CD1c-positive myeloid dendritic cell (primary cell): ENCODE data around the gene SSC5D.
"Not testable (repeated sequence)": the region's sequence is repeated elsewhere in the genome, so short reads cannot be mapped to it uniquely, and the experiment has no call there.

ENCODE experiments used
- DNase-seq: peaks from one replicate; pipeline ENCODE4 v3.0.0-alpha.2; 2016; ENCODE audit errors: extremely low spot score

SSC5D gene

DNA sequence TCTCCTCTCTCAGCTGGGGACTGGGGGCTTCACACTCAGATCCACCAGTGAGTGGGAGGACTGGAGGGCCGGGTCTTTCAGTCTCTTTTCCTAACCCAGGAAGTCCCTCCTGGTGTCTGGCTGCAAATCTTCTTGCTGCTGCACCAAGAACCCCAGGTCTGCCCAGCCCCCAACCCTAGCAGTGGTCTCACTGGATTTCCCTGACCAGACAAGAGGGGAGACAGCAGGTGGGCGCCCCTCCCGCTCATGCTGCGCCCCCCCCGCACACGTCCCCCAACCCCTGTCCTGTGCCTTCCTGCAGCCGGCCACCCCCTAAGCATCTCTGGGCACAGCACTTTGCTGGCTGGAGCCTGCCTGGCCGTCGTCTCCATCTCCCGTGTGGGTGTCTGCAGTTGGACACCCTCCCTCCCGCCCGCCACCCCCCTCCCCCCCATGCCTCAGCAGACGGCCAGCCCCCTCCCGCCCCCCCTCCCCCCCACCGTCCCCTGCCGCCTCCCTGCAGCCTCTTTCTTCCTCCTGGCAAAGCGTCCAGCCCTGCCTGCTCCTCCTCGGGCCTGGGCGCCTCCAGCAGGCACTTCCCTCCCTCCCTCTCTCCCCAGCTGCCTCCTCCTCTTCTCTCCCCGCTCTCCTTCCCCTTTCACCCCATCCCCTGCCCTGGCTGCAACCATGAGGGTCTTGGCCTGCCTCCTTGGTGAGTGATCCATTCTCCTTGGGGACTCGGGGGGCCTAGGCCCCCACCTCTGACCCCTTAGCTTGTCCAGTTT is at the start of gene SSC5D:
Gene SSC5D (plus strand): TSS at position 513 of the 764 bp plus-strand sequence. CDS start 154 bp downstream, at position 667.
- DNase-seq: no peak

DNA sequence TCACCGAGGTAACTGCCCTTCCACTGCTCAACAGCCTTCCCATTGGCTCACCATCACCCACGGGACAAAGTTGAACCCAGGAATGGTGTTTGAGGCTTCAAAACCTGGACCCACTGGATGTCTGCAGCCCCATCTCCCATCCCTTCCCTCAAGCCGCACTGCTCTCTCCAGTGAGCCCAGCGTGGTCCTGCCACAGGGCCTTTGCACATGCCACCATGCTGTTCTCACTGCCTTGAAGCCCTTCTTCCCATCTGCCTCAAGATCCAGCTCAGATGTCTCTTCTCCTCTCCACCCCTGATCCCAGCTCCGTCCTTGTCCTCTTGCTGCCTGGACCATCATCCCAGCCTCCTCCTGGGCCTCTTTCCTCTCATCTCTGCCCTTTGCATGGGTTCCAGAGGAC is 49.2 kb upstream of the SSC5D start:
- DNase-seq: no peak

- peak; percentile 35 for DNase-seq
Observed at GRCh38 chr19:55440411-55441105, 47.7 kb upstream of the SSC5D start.

GRCh38 chr19:55441319-55441691 is 46.9 kb upstream of the SSC5D start:
- peak; percentile 80 for DNase-seq

DNA sequence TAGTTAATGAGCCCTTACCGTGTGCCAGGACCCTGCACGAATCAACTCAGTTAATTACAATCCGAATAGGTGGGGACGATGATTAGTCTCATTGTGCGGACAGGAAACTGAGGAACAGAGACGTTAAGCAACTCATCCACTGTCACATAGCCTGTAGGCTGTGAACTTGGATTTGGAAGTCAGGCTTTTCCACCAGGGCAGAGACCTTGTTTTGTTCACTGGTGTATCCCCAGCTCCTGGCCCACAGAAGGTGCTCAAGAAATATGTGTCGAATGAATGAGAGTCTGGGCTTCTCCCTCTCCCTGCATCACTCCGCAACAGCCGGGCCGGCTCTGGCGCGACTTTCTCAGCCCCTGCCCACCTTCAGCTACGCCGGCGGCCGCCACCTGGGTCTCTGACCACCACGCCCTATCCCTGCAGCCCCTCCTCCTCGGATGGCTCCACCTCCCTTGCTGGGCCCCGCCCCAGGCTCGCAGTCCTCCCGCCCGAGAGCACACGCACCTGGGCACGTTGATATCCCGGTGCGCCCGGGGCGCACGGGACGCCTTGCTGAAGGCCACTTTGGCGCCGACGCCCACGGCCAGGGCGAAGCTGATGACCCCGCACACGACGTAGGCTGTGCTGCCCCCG is 46.4 kb upstream of the SSC5D start:
- DNase-seq: no peak

DNA sequence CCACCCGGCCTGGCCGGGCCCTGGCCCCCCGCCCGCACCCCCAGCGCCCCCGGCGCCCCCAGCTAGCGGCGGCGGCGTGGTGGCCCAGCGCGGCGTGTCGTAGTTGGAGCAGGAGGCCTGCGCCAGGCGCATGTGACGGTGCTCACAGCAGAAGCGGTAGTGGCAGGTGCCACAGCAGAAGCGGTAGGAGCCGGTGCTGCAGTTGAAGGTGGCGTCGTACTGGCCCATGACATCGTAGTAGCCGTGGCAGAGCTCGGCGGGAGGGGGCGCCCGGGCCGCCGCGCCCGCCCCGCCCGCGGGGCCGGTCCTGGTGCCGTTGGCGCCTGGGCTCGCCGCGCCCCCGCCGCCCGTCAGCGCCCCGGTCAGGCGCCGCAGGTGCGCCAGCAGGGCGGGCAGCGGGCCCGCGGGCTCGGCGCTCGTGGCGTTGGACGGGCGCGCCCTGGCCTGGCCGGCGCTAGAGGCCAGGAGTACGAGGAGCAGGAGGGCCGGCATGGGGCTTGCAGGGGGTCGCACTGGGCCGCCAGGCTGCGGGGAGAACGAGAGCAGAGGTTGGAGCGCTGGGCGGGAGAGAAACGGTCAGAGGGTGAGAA is 45.8 kb upstream of the SSC5D start:
- no peak for DNase-seq

- DNase-seq: no peak
Observed at GRCh38 chr19:55443045-55443823, 45.0 kb upstream of the SSC5D start, which contains the start of gene SHISA7. SHISA7 (minus strand) TSS chr19:55443300; CDS start chr19:55442863, 437 bp downstream.

DNA sequence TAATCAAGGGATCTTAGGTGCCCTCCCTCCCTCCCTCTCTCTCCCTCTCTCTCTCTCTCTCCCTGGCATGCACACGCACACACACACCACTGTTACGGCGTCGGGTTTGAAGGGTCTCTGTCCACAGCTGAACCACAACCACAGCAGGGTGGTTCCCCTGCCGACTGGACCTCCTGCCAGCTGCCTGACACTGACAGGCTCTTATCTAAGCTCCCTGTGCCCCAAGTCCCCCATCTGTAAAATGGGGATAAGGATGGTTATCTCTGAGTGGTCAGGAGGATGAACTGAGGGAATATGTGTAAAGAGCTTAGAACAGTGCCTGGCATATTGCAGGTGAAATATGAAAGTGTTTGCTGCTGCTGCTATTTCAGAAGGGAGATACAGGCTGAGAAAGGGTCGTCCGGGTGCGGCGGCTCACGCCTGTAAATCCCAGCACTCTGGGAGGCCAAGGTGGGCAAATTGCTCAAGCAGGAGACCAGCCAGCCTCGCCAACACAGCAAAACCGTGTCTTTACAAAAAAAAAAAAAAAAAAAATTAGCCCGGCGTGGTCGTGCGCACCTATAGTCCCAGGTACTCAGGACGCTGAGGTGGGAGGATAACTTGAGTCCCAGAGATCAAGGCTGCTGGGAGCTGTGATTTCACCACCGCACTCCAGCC is 44.3 kb upstream of the SSC5D start:
- no peak for DNase-seq

DNA sequence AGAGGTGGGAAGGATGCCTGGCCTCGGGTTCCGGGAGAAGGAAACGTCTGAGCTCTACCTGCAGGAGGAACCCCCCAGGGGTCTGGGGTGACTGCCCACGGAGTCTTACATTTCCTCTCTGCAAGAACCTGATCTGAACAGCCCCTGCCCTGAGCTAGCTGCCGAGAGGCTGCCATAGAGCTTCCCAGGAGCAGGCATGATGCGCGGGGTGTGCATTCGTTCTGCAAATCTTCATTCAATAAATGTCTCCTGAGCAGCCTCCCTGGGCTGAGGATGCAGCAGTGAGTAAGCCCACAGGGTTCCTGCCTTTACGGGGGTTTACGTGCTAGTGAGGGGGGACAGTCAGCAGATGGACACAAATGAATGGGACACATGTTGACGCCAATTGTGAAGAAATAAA is 43.6 kb upstream of the SSC5D start:
- DNase-seq: no peak

DNA sequence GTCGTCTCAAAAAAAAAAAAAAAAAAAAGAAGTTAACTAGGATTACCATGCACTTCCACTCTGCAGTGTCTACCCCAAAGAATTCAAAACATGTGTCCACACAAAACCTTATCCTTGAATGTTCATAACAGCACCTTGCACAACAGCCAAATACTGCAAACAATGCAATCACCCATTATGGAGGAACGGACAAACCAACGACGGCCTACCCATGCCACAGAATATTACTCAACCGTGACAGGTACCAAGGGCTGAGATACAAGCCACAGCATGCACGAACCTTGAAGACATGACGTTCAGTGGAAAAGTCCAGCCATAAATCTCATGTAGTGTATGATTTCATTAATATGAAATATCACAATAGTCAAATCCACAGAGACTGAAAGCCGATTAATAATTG is 42.2 kb upstream of the SSC5D start:
- no peak for DNase-seq

DNA sequence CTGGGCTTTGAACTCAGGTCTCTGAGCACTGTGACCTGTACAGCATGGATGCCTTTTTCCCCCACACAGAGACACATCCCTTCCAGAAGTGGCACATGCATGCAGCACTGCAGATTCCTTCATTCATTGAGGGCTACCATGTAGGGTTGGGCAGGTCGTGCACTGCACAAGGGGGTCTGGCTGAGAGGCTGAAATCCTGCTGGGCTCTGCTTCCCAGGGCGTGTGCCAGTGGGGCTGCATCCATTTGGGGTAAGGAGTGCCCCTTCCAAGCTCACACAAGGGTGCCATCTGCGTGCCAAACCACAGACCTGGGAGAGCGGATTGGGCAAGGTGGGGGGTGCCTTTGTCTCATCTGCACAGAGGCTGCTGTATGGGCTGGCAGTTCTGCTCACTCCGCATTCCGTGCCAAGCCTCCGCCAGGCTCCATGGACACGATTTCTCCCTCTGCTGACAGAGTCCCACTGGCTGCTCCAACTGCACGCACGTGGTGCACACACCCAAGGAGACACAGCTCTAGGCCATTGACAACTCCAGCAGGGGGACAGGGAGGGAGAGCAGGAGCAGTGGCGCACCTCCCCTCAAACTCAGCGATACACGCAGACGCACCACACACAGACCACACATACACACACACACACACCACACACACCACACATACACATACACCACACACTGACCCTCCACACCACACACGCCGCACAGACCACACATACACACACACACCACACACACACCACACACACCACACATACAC is 40.6 kb upstream of the SSC5D start:
- DNase-seq: no peak

DNA sequence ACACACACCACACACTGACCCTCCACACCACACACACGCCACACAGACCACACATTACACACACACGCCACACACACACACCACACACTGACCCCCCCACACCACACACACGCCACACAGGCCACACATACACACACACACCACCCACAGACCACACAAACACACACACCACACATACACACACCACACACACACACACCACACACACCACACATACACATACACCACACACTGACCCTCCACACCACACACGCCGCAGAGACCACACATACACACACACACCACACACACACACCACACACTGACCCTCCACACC is 40.1 kb upstream of the SSC5D start:
- DNase-seq: not testable (repeated sequence)

GRCh38 chr19:55449469-55449868 is 38.8 kb upstream of the SSC5D start:
- no peak for DNase-seq

DNA sequence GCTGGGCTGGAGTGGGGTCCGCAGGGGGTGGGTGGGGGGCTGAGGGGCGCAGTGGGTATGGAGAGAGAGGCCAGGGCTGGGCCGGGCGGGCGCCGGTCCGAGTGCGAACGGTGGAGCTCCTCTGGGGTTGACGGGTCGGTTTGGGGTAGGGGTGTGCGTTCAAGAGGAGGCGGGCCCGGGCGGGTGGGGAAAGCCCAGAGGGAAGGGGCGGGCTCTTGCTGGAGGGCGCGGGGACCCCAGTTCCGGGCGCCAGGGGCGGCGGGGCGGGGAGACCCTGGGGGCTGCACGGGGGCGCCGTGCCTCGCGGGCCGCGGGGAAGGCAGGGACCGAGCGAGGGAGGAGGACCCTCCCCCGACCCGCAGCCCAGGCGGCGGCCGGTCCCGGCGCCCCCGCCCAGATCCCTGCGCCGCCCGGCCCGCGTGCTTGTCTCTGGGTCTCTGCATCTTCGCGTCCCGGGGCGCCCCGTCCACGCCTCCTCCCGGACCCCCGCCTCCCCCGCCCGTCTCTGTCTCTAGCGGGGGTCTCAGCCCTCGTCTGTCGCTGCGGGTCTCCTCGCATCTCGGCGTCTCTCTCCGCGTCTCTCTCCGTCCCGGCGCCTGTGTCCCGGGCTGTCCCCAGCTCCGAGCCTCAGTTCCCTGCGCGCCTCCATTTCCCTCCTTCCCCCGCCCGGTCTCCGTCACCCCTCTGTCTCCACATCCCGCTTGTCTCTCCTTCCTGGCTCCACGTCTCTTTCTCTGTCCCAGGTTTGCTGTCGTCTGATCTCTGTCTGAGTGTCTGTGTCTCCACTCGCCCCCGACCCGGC is 36.9 kb upstream of the SSC5D start:
- no peak for DNase-seq

GRCh38 chr19:55451965-55452748 is 36.1 kb upstream of the SSC5D start:
- DNase-seq: no peak

DNA sequence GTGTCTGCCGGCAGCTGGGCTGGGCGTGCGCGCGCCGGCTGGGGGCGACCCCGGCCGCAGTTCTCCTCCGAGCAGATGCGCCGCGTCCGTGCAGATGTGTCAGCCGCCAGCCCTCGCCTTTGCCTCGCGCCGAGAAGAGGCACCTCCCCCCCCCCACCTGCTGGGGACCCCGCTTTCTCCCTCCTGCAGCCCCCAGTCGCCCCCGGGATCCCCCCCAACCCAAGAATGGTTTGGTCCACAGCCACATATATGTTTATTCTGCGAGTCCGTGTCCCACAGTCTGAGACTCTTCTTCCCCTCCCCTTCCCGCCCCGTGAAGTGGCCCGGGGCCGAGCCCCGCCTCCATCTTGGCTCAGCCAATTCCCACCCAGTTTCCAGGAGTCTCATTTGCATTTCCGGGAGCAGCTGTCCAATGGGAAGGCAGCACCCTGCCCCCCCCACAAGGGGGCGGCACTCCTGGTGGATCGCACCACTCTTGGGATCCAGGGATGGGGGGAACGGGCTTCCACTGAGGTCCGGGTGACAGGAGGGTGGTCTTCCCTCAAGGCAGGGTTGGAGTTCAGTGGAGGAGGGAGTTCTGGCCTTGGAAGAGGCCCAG is 35.4 kb upstream of the SSC5D start:
- peak; percentile 71 for DNase-seq

GRCh38 chr19:55453511-55454260 is 34.5 kb upstream of the SSC5D start:
- no peak for DNase-seq

DNA sequence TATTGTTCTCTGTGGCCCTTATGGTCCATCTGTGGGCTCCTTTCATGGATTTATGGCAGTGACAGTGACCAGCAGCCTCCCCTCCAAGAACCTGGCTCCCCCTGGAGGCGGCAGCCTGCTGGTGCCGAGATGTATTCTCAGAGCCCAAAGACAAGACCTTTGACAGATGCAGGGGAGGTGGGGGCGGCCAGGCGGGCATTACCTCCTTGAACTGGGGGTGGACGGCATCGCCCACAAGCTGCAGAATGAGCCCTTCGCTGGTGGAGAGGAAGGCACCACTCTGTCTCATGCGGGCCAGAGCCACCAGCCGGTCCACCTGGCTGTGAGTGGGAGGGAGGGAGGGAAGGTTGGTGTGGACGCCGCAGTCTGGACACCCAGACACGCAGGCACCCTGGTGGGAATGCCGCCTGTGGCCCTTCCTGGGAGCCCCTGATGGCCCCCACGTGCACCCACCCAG is 33.4 kb upstream of the SSC5D start:
- DNase-seq: peak; percentile 56
